ENCODE data around the gene KNSTRN. TPM values are rescaled to one million over a fixed set of nuclear protein-coding genes. Genes with fewer than 3 reads are reported as not detected.
A peak's percentile ranks its signal among the peaks of the same experiment; 100 is the strongest.

KNSTRN gene
- total RNA-seq, 1 donor from 2014 or later, result 48.4 TPM

- DNase-seq (ENCODE audit: low spot score), result no peak
- Mint-ChIP-seq H3K27ac (no peak overlapping the region), H3K27me3 (ENCODE audit: insufficient read depth) (peaks cover 7% of the 10 kb centered on the region), H3K4me3 (no peak overlapping the region), H3K4me1 (ENCODE audit: low read depth) (peaks cover 21% of the 10 kb centered on the region), H3K9me3 (no peaks in the 10 kb centered on the region), H3K36me3 (ENCODE audit: low read depth) (peaks cover 9% of the 10 kb centered on the region)
- intact Hi-C loops (cut with micrococcal nuclease), result loop anchor here (5.0 kb wide), 1 partner anchor 42 kb away; no protein-coding TSS in a partner anchor
Measured at GRCh38 chr15:40379853-40380252, 2.7 kb upstream of the KNSTRN start.

- no peaks in the 10 kb centered on the region for H3K9me3 Mint-ChIP-seq
- DNase-seq (ENCODE audit: low spot score), result no peak
- peaks cover 13% of the 10 kb centered on the region for H3K36me3 Mint-ChIP-seq (ENCODE audit: low read depth)
- peaks cover 29% of the 10 kb centered on the region for H3K4me1 Mint-ChIP-seq (ENCODE audit: low read depth)
- H3K4me3 Mint-ChIP-seq, result no peak overlapping the region
- H3K27me3 Mint-ChIP-seq (ENCODE audit: insufficient read depth), result peaks cover 7% of the 10 kb centered on the region
- no peak overlapping the region for H3K27ac Mint-ChIP-seq
- intact Hi-C loops (cut with micrococcal nuclease), result loop anchor here (5.0 kb wide), 1 partner anchor 42 kb away; no protein-coding TSS in a partner anchor
Measured at GRCh38 chr15:40380636-40381035, 1.9 kb upstream of the KNSTRN start.

- intact Hi-C loops (cut with micrococcal nuclease), result loop anchor here (1.0 to 5.0 kb wide), 9 partner anchors 14 to 221 kb away; partner anchors contain the start of genes BAHD1, BUB1B, DISP2 and IVD
Measured at GRCh38 chr15:40381818-40382529, 547 bp upstream of the KNSTRN start.

GRCh38 chr15:40386480-40386879 is 4.0 kb downstream of the KNSTRN start:
- Mint-ChIP-seq H3K27me3 (ENCODE audit: insufficient read depth) (no peaks in the 10 kb centered on the region), H3K4me3 (no peak overlapping the region), H3K4me1 (ENCODE audit: low read depth) (peaks cover 29% of the 10 kb centered on the region), H3K36me3 (ENCODE audit: low read depth) (peaks cover 48% of the 10 kb centered on the region), H3K9me3 (no peaks in the 10 kb centered on the region), H3K27ac (no peak overlapping the region)
- no peak for DNase-seq (ENCODE audit: low spot score)
- intact Hi-C loops (cut with micrococcal nuclease), result no loop called here

More at GRCh38 chr15:40381818-40382529, 547 bp upstream of the KNSTRN start:
- H3K4me1 Mint-ChIP-seq (ENCODE audit: low read depth), result peaks cover 29% of the 10 kb centered on the region
- H3K9me3 Mint-ChIP-seq, result no peaks in the 10 kb centered on the region
- H3K4me3 Mint-ChIP-seq, result no peak overlapping the region
- no peak for DNase-seq (ENCODE audit: low spot score)
- peaks cover 21% of the 10 kb centered on the region for H3K36me3 Mint-ChIP-seq (ENCODE audit: low read depth)
- peaks cover 7% of the 10 kb centered on the region for H3K27me3 Mint-ChIP-seq (ENCODE audit: insufficient read depth)
- no peak overlapping the region for H3K27ac Mint-ChIP-seq

GRCh38 chr15:40388941-40389823 is 6.7 kb downstream of the KNSTRN start:
- peaks cover 59% of the 10 kb centered on the region for H3K36me3 Mint-ChIP-seq (ENCODE audit: low read depth)
- H3K9me3 Mint-ChIP-seq, result no peaks in the 10 kb centered on the region
- no peak for DNase-seq (ENCODE audit: low spot score)
- no peak overlapping the region for H3K27ac Mint-ChIP-seq
- H3K4me3 Mint-ChIP-seq, result no peak overlapping the region
- H3K4me1 Mint-ChIP-seq (ENCODE audit: low read depth), result peaks cover 15% of the 10 kb centered on the region
- intact Hi-C loops (cut with micrococcal nuclease), result no loop called here
- H3K27me3 Mint-ChIP-seq (ENCODE audit: insufficient read depth), result no peaks in the 10 kb centered on the region

- H3K4me1 Mint-ChIP-seq (ENCODE audit: low read depth), result peaks cover 7% of the 10 kb centered on the region
- no peak for DNase-seq (ENCODE audit: low spot score)
- no peaks in the 10 kb centered on the region for H3K27me3 Mint-ChIP-seq (ENCODE audit: insufficient read depth)
- intact Hi-C loops (cut with micrococcal nuclease), result no loop called here
- no peak overlapping the region for H3K27ac Mint-ChIP-seq
- no peaks in the 10 kb centered on the region for H3K9me3 Mint-ChIP-seq
- H3K4me3 Mint-ChIP-seq, result no peak overlapping the region
- H3K36me3 Mint-ChIP-seq (ENCODE audit: low read depth), result peaks cover 57% of the 10 kb centered on the region
Measured at GRCh38 chr15:40389824-40390595, 7.5 kb downstream of the KNSTRN start.

GRCh38 chr15:40392986-40393948 is 10.7 kb downstream of the KNSTRN start:
- peaks cover 45% of the 10 kb centered on the region for H3K36me3 Mint-ChIP-seq (ENCODE audit: low read depth)

GRCh38 chr15:40397688-40398412 is 15.3 kb downstream of the KNSTRN start:
- peak overlapping the region; percentile 59 for H3K4me3 Mint-ChIP-seq
- intact Hi-C loops (cut with micrococcal nuclease), result loop anchor here (1.0 kb wide), 1 partner anchor 30 kb away; no protein-coding TSS in a partner anchor
- H3K27me3 Mint-ChIP-seq (ENCODE audit: insufficient read depth), result no peaks in the 10 kb centered on the region
- no peak overlapping the region for H3K27ac Mint-ChIP-seq
- H3K9me3 Mint-ChIP-seq, result no peaks in the 10 kb centered on the region
- H3K4me1 Mint-ChIP-seq (ENCODE audit: low read depth), result peaks cover 20% of the 10 kb centered on the region
- DNase-seq (ENCODE audit: low spot score), result no peak
- peaks cover 17% of the 10 kb centered on the region for H3K36me3 Mint-ChIP-seq (ENCODE audit: low read depth)

More at GRCh38 chr15:40392986-40393948, 10.7 kb downstream of the KNSTRN start:
- intact Hi-C loops (cut with micrococcal nuclease), result no loop called here
- Mint-ChIP-seq H3K4me3 (no peak overlapping the region), H3K27me3 (ENCODE audit: insufficient read depth) (no peaks in the 10 kb centered on the region), H3K9me3 (no peaks in the 10 kb centered on the region), H3K27ac (no peak overlapping the region), H3K4me1 (ENCODE audit: low read depth) (peaks cover 9% of the 10 kb centered on the region)
- no peak for DNase-seq (ENCODE audit: low spot score)

GRCh38 chr15:40398413-40398873 is 15.9 kb downstream of the KNSTRN start:
- peak; percentile 17 for DNase-seq (ENCODE audit: low spot score)
- Mint-ChIP-seq H3K4me3 (peak overlapping the region; percentile 59), H3K27ac (peak overlapping the region; percentile 37), H3K4me1 (ENCODE audit: low read depth) (peaks cover 21% of the 10 kb centered on the region), H3K9me3 (no peaks in the 10 kb centered on the region), H3K36me3 (ENCODE audit: low read depth) (peaks cover 12% of the 10 kb centered on the region), H3K27me3 (ENCODE audit: insufficient read depth) (no peaks in the 10 kb centered on the region)
- intact Hi-C loops (cut with micrococcal nuclease), result loop anchor here (1.0 kb wide), 1 partner anchor 30 kb away; no protein-coding TSS in a partner anchor

- Mint-ChIP-seq H3K4me1 (ENCODE audit: low read depth) (peaks cover 29% of the 10 kb centered on the region), H3K27me3 (ENCODE audit: insufficient read depth) (no peaks in the 10 kb centered on the region), H3K27ac (no peak overlapping the region), H3K9me3 (no peaks in the 10 kb centered on the region), H3K4me3 (no peak overlapping the region), H3K36me3 (ENCODE audit: low read depth) (peaks cover 8% of the 10 kb centered on the region)
- DNase-seq (ENCODE audit: low spot score), result no peak
- intact Hi-C loops (cut with micrococcal nuclease), result no loop called here
Measured at GRCh38 chr15:40399370-40399769, 16.8 kb downstream of the KNSTRN start.

Data from activated T-helper 1 cell treated with anti-CD3 and anti-CD28 coated beads, Interleukin-12 subunit alpha, Interleukin-12 subunit beta, Interleukin-2, Interleukin-4 antibody, amounts not matched to agents 30 ng/mL and 10 ng/mL and 1 ng/mL, durations not matched to agents 14 hours and 24 hours and 36 hours (primary cell).